Measurements from ENCODE around the gene CDK6.

DNA sequence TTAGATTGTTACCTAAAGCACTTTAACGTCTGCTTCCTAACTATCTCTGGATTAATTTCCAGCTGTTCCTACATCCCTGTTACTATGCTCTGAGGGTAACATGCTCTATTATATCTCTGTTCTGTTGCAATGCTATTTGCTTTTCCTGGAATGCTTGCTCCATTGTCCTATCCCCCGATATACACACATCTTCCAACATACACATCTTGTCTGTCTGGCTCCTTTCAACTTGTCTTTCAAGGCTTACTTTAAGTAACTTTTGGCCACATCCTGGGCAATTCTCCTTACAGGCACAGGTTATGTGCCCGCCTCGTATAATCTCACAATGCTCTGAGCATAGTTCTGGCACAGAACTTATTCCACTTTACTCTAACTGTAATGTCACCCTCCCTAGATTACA is 96.2 kb downstream of the CDK6 start:
- TF ChIP-seq, protein P1, sequence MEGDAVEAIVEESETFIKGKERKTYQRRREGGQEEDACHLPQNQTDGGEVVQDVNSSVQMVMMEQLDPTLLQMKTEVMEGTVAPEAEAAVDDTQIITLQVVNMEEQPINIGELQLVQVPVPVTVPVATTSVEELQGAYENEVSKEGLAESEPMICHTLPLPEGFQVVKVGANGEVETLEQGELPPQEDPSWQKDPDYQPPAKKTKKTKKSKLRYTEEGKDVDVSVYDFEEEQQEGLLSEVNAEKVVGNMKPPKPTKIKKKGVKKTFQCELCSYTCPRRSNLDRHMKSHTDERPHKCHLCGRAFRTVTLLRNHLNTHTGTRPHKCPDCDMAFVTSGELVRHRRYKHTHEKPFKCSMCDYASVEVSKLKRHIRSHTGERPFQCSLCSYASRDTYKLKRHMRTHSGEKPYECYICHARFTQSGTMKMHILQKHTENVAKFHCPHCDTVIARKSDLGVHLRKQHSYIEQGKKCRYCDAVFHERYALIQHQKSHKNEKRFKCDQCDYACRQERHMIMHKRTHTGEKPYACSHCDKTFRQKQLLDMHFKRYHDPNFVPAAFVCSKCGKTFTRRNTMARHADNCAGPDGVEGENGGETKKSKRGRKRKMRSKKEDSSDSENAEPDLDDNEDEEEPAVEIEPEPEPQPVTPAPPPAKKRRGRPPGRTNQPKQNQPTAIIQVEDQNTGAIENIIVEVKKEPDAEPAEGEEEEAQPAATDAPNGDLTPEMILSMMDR (IDR thresholded peaks at IDR 0.05; ENCODE audit: low read depth, low read length), result no peak
- TF ChIP-seq EZH2phosphoT487 (IDR thresholded peaks at IDR 0.05; ENCODE audit: low read depth), result no peak

Measured in OCI-LY3 (cell line).